Parathyroid adenoma (tissue), 2 donors: Measurements from ENCODE around the gene CBLN1.
A peak's percentile ranks its signal among the peaks of the same experiment; 100 is the strongest.

Experiments used
- H2AFZ ChIP-seq: fragments of 300-600 bp; sonication (generic); one replicate; pipeline ENCODE4 v1.7.0; 2017; ENCODE audit warnings: antibody characterized with exemption, mild to moderate bottlenecking
- H3K27ac ChIP-seq: fragments of 300-600 bp; sonication (generic); one replicate; pipeline ENCODE4 v1.7.0; 2017
- H3K27me3 ChIP-seq: fragments of 300-600 bp; sonication (generic); one replicate; pipeline ENCODE4 v1.7.0; 2017; ENCODE audit warnings: low read length; ENCODE audit not compliant: control insufficient read depth, insufficient read depth
- H3K36me3 ChIP-seq: fragments of 300-600 bp; sonication (generic); one replicate; pipeline ENCODE4 v1.7.0; 2017; ENCODE audit warnings: low read length; ENCODE audit not compliant: control insufficient read depth, insufficient read depth
- H3K4me1 ChIP-seq: fragments of 300-600 bp; sonication (generic); one replicate; pipeline ENCODE4 v1.7.0; 2017; ENCODE audit warnings: control low read depth
- H3K4me2 ChIP-seq: fragments of 300-600 bp; sonication (generic); one replicate; pipeline ENCODE4 v1.7.0; 2017; ENCODE audit warnings: low read length
- H3K4me3 ChIP-seq: fragments of 300-600 bp; sonication (generic); one replicate; pipeline ENCODE4 v1.7.0; 2017; ENCODE audit warnings: low read depth, low read length
- H3K79me2 ChIP-seq: fragments of 300-600 bp; sonication (generic); one replicate; pipeline ENCODE4 v1.7.0; 2017; ENCODE audit warnings: control low read depth
- H3K9ac ChIP-seq: fragments of 300-600 bp; sonication (generic); one replicate; pipeline ENCODE4 v1.7.0; 2017; ENCODE audit warnings: mild to moderate bottlenecking
- H3K9me3 ChIP-seq: fragments of 300-600 bp; sonication (generic); one replicate; pipeline ENCODE4 v1.7.0; 2017; ENCODE audit warnings: low read length; ENCODE audit not compliant: control insufficient read depth
- CTCF ChIP-seq: fragments of 300-600 bp; sonication (generic); IDR thresholded peaks from one replicate; pipeline ENCODE4 v1.7.0; 2017; ENCODE audit warnings: antibody characterized with exemption, mild to moderate bottlenecking
- donor health status: primary hyperparathyroidism.

Gene CBLN1

GRCh38 chr16:49292413-49292812 is 10.8 kb upstream of the CBLN1 start:
- Histone ChIP-seq H3K79me2 (no peaks in the 10 kb centered on the region), H3K9ac (no peak overlapping the region), H3K27ac (no peak overlapping the region), H3K36me3 (no peaks in the 10 kb centered on the region), H3K4me3 (no peak overlapping the region), H3K4me2 (no peak overlapping the region), H3K27me3 (no peaks in the 10 kb centered on the region), H2AFZ (no peak overlapping the region), H3K4me1 (no peaks in the 10 kb centered on the region), H3K9me3 (no peaks in the 10 kb centered on the region)
- TF ChIP-seq CTCF = no peak

DNA sequence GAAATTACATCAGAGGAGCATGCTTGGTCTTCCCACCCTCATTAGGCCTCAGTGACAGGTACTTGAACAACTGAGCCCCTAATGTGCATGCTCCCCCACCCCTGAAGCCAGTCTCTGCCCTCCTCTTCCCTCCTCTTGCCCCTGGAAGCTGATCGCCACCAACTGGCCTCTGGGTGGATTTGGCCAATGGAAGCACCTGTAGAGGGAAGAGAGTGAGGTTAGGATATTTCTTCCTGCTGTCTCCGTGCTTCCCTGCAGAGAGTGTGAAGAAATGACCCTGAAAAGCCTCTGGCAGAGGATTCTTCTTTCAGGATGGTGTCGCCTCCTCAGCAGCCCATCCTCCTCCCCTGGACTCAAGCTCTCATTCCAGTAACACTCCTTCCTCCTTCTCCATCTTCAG is 5.9 kb upstream of the CBLN1 start:
- H2AFZ ChIP-seq = no peak overlapping the region
- no peak overlapping the region for H3K9ac ChIP-seq
- no peak overlapping the region for H3K4me2 ChIP-seq
- no peak overlapping the region for H3K4me3 ChIP-seq
- H3K4me1 ChIP-seq = peaks cover 3% of the 10 kb centered on the region
- H3K79me2 ChIP-seq = no peaks in the 10 kb centered on the region
- H3K27me3 ChIP-seq = peaks cover 5% of the 10 kb centered on the region
- no peak for TF ChIP-seq CTCF
- no peak overlapping the region for H3K27ac ChIP-seq
- H3K36me3 ChIP-seq = no peaks in the 10 kb centered on the region
- no peaks in the 10 kb centered on the region for H3K9me3 ChIP-seq

- no peaks in the 10 kb centered on the region for H3K79me2 ChIP-seq
- H2AFZ ChIP-seq = no peak overlapping the region
- H3K36me3 ChIP-seq = no peaks in the 10 kb centered on the region
- no peak overlapping the region for H3K4me3 ChIP-seq
- TF ChIP-seq CTCF = no peak
- no peak overlapping the region for H3K4me2 ChIP-seq
- peaks cover 4% of the 10 kb centered on the region for H3K4me1 ChIP-seq
- no peak overlapping the region for H3K9ac ChIP-seq
- H3K27me3 ChIP-seq = peaks cover 8% of the 10 kb centered on the region
- H3K9me3 ChIP-seq = no peaks in the 10 kb centered on the region
- H3K27ac ChIP-seq = no peak overlapping the region
Measured at GRCh38 chr16:49284962-49285361, 3.3 kb upstream of the CBLN1 start.

GRCh38 chr16:49283376-49284049 is 1.9 kb upstream of the CBLN1 start:
- Histone ChIP-seq H3K4me1 (peaks cover 4% of the 10 kb centered on the region), H3K4me3 (no peak overlapping the region), H3K9ac (no peak overlapping the region), H3K27ac (no peak overlapping the region), H2AFZ (peak overlapping the region; percentile 58), H3K4me2 (peak overlapping the region; percentile 64), H3K9me3 (no peaks in the 10 kb centered on the region), H3K27me3 (peaks cover 9% of the 10 kb centered on the region), H3K79me2 (no peaks in the 10 kb centered on the region), H3K36me3 (no peaks in the 10 kb centered on the region)
- no peak for TF ChIP-seq CTCF
